GM12878 (cell line): ENCODE results near the gene GRHL1. TPM values are rescaled to one million over a fixed set of nuclear protein-coding genes. Genes with fewer than 3 reads are reported as not detected.

Experiments used
- ATAC-seq: fragments of 200-7000 bp; cut with Tn5 transposase; 3 replicates; pipeline ENCODE4 v1.9.1; 2020; ENCODE audit warnings: mild to moderate bottlenecking, moderate library complexity
- BruUV-seq: library from RNA; stranded (reverse); fragments of 400-500 nt; replicated peaks from 2 replicates; lab custom pipeline; 2021; lab: Mats Ljungman, UMichigan
- CTCF ChIA-PET: fragments of 300-600 bp; sonication (Branson Sonifier 250); formaldehyde crosslinking; extraction: SDS; loops from one replicate; lab custom pipeline; 2021; ENCODE audit warnings: inconsistent platforms; lab: Yijun Ruan, JAX
- POLR2A ChIA-PET: fragments of 350-600 bp; formaldehyde crosslinking; extraction: SDS; loops from one replicate; lab custom pipeline; 2021; ENCODE audit warnings: inconsistent platforms; lab: Charles Lee
- RAD21 ChIA-PET: fragments of 300-600 bp; sonication (Branson Sonifier 250); formaldehyde crosslinking; loops from one replicate; lab custom pipeline; 2023; ENCODE audit warnings: antibody characterized with exemption; ENCODE audit not compliant: unreplicated experiment; lab: Charles Lee
- SMC1A ChIA-PET: fragments of 300-600 bp; sonication (Branson Sonifier 250); formaldehyde crosslinking; loops from one replicate; lab custom pipeline; 2023; ENCODE audit not compliant: unreplicated experiment, uncharacterized antibody; lab: Charles Lee
- DNase-seq: peaks from one replicate; pipeline ENCODE4 v3.0.0-alpha.2; 2011; ENCODE audit warnings: low read depth, low spot score
- FAIRE-seq: peaks from 3 replicates; lab custom pipeline; 2011; peaks lifted over from hg19 to GRCh38; lab: Jason Lieb, UNC
- H2AFZ ChIP-seq: 2 replicates; pipeline ENCODE4 v1.6.0; 2011; ENCODE audit warnings: low read depth, low read length, control low read depth; ENCODE audit not compliant: control insufficient read depth
- H3K27ac ChIP-seq: 2 replicates; pipeline ENCODE4 v1.5.1; 2011; ENCODE audit warnings: control low read depth; ENCODE audit not compliant: control insufficient read depth, insufficient read depth
- H3K27me3 ChIP-seq, 2 experiments: replicated peaks in 1 of 2; 2 replicates each; pipeline versions ENCODE4 v1.6.0 to v1.6.1; 2011; ENCODE audit warnings: low read length in 1 of 2; ENCODE audit not compliant: control insufficient read depth in 2 of 2, insufficient read depth in 2 of 2
- H3K36me3 ChIP-seq, 2 experiments: 2 replicates each; pipeline ENCODE4 v1.5.1; 2011; ENCODE audit warnings: low read length in 1 of 2; ENCODE audit not compliant: control insufficient read depth in 2 of 2, insufficient read depth in 2 of 2
- H3K4me1 ChIP-seq: 2 replicates; pipeline ENCODE4 v1.6.1; 2011; ENCODE audit warnings: mild to moderate bottlenecking, low read length, moderate library complexity, mixed read lengths; ENCODE audit not compliant: control insufficient read depth, insufficient read depth
- H3K4me2 ChIP-seq: 2 replicates; pipeline ENCODE4 v1.6.0; 2011; ENCODE audit warnings: control low read depth; ENCODE audit not compliant: control insufficient read depth, insufficient read depth
- H3K4me3 ChIP-seq: fragments of 200-600 bp; sonication (generic); 2 replicates; pipeline ENCODE4 v1.5.1; 2016
- H3K79me2 ChIP-seq: 2 replicates; pipeline ENCODE4 v1.6.0; 2011; ENCODE audit warnings: low read length; ENCODE audit not compliant: control insufficient read depth, insufficient read depth
- H3K9ac ChIP-seq: 2 replicates; pipeline ENCODE4 v1.8.0; 2011; ENCODE audit warnings: low read length, control low read depth, mixed read lengths; ENCODE audit not compliant: control insufficient read depth, insufficient read depth
- H3K9me3 ChIP-seq: replicated peaks from 3 replicates; pipeline ENCODE4 v1.5.1; 2011; ENCODE audit warnings: mild to moderate bottlenecking, low read length; ENCODE audit not compliant: control insufficient read depth, insufficient read depth
- H4K20me1 ChIP-seq: 2 replicates; pipeline ENCODE4 v1.6.0; 2011; ENCODE audit not compliant: control insufficient read depth, insufficient read depth
- CBX5 ChIP-seq: sonication (generic); IDR thresholded peaks from 2 replicates; pipeline ENCODE4 v1.6.1; 2016; ENCODE audit warnings: low read depth, moderate library complexity, mild to moderate bottlenecking, inconsistent platforms
- DPF2 ChIP-seq: fragments of 450-650 bp; IDR thresholded peaks from 2 replicates; pipeline ENCODE4 v1.6.1; 2017; ENCODE audit warnings: mild to moderate bottlenecking
- HDAC6 ChIP-seq: fragments of 200-600 bp; sonication (generic); IDR thresholded peaks from one replicate; pipeline ENCODE4 v1.8.0; 2017; ENCODE audit warnings: antibody characterized with exemption; ENCODE audit not compliant: unreplicated experiment
- PKNOX1 ChIP-seq: fragments of 450-650 bp; IDR thresholded peaks from 2 replicates; pipeline ENCODE4 v1.6.1; 2016; ENCODE audit warnings: mild to moderate bottlenecking
- PML ChIP-seq: IDR thresholded peaks from 2 replicates; pipeline ENCODE4 v1.6.1; 2012; ENCODE audit warnings: low read length, inconsistent platforms
- POLR2AphosphoS2 ChIP-seq: IDR thresholded peaks from 2 replicates; pipeline ENCODE4 v1.6.1; 2011; ENCODE audit warnings: low read depth, mild to moderate bottlenecking, low read length, improper control_type of control experiment, moderate library complexity
- WGBS: methylation state at CpG from one replicate; pipeline ENCODE4 v1.1.6; 2016; ENCODE audit warnings: low lambda C conversion rate; ENCODE audit not compliant: insufficient replicate concordance, insufficient coverage; ENCODE audit errors: missing lambda C conversion rate; 5-methylcytosine and 5-hydroxymethylcytosine counted together
- in situ Hi-C: fragments of 300-500 bp; cut with MboI; formaldehyde crosslinking; loops from 9 replicates; pipeline ENCODE4 v1.14.3; 2018; ENCODE audit warnings: mixed read lengths
- intact Hi-C: fragments of 100-400 bp; cut with micrococcal nuclease; formaldehyde crosslinking; loops from one replicate; pipeline ENCODE4 v1.14.2; 2022; ENCODE audit not compliant: unreplicated experiment
- polyA plus RNA-seq, 11 experiments: library from polyadenylated mRNA; depleted of rRNA in 4 of 11; unstranded in 6 of 11; stranded (reverse) in 5 of 11; fragments of >200 nt; fragmentation: Nextera tagmentation in 4 of 11; fragmentation: Illumina TruSeq in 1 of 11; extraction: Ambion mirVana in 4 of 11; extraction: Trizol in 1 of 11; gene quantifications; 1 replicate in 1 of 11; 2 replicates in 10 of 11; pipeline versions ENCODE4 v1.2.1 to v1.2.3, GENCODE V29; 2011 to 2016; ENCODE audit warnings: inconsistent platforms in 2 of 11, missing spikeins in 2 of 11, low read depth in 1 of 11
- total RNA-seq, 4 experiments: library from RNA; depleted of rRNA in 3 of 4; stranded (reverse); fragments of >200 nt in 3 of 4; fragmentation: Illumina TruSeq in 1 of 4; extraction: Trizol in 1 of 4; gene quantifications; 2 replicates each; pipeline versions ENCODE4 v1.2.1 to v1.2.3, GENCODE V29; 2013 to 2021
- TF ChIP-seq, protein P1 (sequence below): fragments of 450-650 bp; IDR thresholded peaks from 2 replicates; pipeline ENCODE4 v1.6.1; 2017; ENCODE audit warnings: mild to moderate bottlenecking, moderate library complexity

The GRHL1 gene
- total and polyA plus RNA-seq, 10 of the 15 experiments (the other 5 are each of a cell fraction or from before 2014, with no cell fraction given): 0.09 to 0.81 (median 0.28) TPM; not detected in 1

- Histone ChIP-seq H3K9ac (no peak overlapping the region), H3K4me3 (no peak overlapping the region), H3K9me3 (no peaks in the 10 kb centered on the region), H3K27ac (no peak overlapping the region), H3K27me3 (no peaks in the 10 kb centered on the region), H2AFZ (no peak overlapping the region), H3K36me3 (no peaks in the 10 kb centered on the region), H3K79me2 (no peaks in the 10 kb centered on the region), H3K4me2 (no peak overlapping the region)
- FAIRE-seq (no peak), ATAC-seq (no peak), DNase-seq (no peak)
- in situ Hi-C loops: no loop called here
- POLR2A ChIA-PET: no interaction called here
- RAD21 ChIA-PET: no interaction called here
- CTCF ChIA-PET: interaction anchor here (0.6 kb wide), 1 partner anchor 15 kb away, joined by 6 read pairs; no protein-coding TSS in a partner anchor
- SMC1A ChIA-PET: interaction anchor here (1.0 kb wide), 1 partner anchor 12 kb away, joined by 3 read pairs; no protein-coding TSS in a partner anchor
- intact Hi-C loops: no loop called here
- 71% methylated on average over 20 of the region's 20 CpGs for WGBS
- TF ChIP-seq PML: no peak
- TF ChIP-seq, all 136 proteins: peak for 0
- Histone ChIP-seq H4K20me1 (no peaks in the 10 kb centered on the region), H3K4me1 (no peaks in the 10 kb centered on the region)
- BruUV-seq: no TSS peak
Measured at GRCh38 chr2:9998916-9999654, 47.6 kb downstream of the GRHL1 start.

- CTCF ChIA-PET: interaction anchor here (0.6 kb wide), 1 partner anchor 15 kb away, joined by 6 read pairs; no protein-coding TSS in a partner anchor
Measured at GRCh38 chr2:9999693-10000092, 48.2 kb downstream of the GRHL1 start.

More at GRCh38 chr2:9999693-10000092, 48.2 kb downstream of the GRHL1 start:
- RAD21 ChIA-PET: no interaction called here
- Histone ChIP-seq H3K36me3 (no peaks in the 10 kb centered on the region), H3K4me1 (no peaks in the 10 kb centered on the region), H4K20me1 (no peaks in the 10 kb centered on the region), H3K4me2 (no peak overlapping the region), H3K79me2 (no peaks in the 10 kb centered on the region), H3K4me3 (no peak overlapping the region), H3K27me3 (no peaks in the 10 kb centered on the region), H2AFZ (no peak overlapping the region), H3K27ac (no peak overlapping the region), H3K9me3 (no peaks in the 10 kb centered on the region), H3K9ac (no peak overlapping the region)
- no TSS peak for BruUV-seq
- intact Hi-C loops: no loop called here
- ATAC-seq (no peak), FAIRE-seq (no peak), DNase-seq (no peak)
- no peak for TF ChIP-seq DPF2
- no peak for TF ChIP-seq PKNOX1
- TF ChIP-seq, protein P1, sequence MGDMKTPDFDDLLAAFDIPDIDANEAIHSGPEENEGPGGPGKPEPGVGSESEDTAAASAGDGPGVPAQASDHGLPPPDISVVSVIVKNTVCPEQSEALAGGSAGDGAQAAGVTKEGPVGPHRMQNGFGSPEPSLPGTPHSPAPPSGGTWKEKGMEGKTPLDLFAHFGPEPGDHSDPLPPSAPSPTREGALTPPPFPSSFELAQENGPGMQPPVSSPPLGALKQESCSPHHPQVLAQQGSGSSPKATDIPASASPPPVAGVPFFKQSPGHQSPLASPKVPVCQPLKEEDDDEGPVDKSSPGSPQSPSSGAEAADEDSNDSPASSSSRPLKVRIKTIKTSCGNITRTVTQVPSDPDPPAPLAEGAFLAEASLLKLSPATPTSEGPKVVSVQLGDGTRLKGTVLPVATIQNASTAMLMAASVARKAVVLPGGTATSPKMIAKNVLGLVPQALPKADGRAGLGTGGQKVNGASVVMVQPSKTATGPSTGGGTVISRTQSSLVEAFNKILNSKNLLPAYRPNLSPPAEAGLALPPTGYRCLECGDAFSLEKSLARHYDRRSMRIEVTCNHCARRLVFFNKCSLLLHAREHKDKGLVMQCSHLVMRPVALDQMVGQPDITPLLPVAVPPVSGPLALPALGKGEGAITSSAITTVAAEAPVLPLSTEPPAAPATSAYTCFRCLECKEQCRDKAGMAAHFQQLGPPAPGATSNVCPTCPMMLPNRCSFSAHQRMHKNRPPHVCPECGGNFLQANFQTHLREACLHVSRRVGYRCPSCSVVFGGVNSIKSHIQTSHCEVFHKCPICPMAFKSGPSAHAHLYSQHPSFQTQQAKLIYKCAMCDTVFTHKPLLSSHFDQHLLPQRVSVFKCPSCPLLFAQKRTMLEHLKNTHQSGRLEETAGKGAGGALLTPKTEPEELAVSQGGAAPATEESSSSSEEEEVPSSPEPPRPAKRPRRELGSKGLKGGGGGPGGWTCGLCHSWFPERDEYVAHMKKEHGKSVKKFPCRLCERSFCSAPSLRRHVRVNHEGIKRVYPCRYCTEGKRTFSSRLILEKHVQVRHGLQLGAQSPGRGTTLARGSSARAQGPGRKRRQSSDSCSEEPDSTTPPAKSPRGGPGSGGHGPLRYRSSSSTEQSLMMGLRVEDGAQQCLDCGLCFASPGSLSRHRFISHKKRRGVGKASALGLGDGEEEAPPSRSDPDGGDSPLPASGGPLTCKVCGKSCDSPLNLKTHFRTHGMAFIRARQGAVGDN: no peak
- TF ChIP-seq HDAC6: no peak
- TF ChIP-seq POLR2AphosphoS2: no peak
- no peak for TF ChIP-seq CBX5
- SMC1A ChIA-PET: interaction anchor here (1.0 kb wide), 1 partner anchor 13 kb away, joined by 3 read pairs; no protein-coding TSS in a partner anchor
- in situ Hi-C loops: no loop called here
- POLR2A ChIA-PET: no interaction called here
- 50% methylated on average over 1 of the region's 1 CpG for WGBS
